Activated B cell treated with CpG ODN at 0.5 μM for 24 hours (primary cell): ENCODE measurements around the gene TMEM238. TPM values are rescaled to one million over a fixed set of nuclear protein-coding genes. Genes with fewer than 3 reads are reported as not detected.
A peak's percentile ranks its signal among the peaks of the same experiment; 100 is the strongest.

ENCODE experiments used
- ATAC-seq: fragments of 200-7000 bp; cut with Tn5 transposase; one replicate; pipeline ENCODE4 v1.10.0; 2021; ENCODE audit warnings: low read depth, mild to moderate bottlenecking, moderate library complexity
- CTCF ChIA-PET: fragments of 350-600 bp; sonication (Branson Sonifier 250); formaldehyde crosslinking; loops from one replicate; lab custom pipeline; 2021; ENCODE audit warnings: antibody characterized with exemption; lab: Charles Lee
- POLR2A ChIA-PET: fragments of 350-600 bp; sonication (Branson Sonifier 250); formaldehyde crosslinking; loops from one replicate; lab custom pipeline; 2021; ENCODE audit warnings: antibody characterized with exemption; lab: Charles Lee
- DNase-seq: peaks from one replicate; pipeline ENCODE4 v3.0.0; 2022
- H3K27ac Mint-ChIP-seq: one replicate; pipeline ENCODE4 v1.8.0; 2020; ENCODE audit warnings: mixed read lengths
- H3K27me3 Mint-ChIP-seq: one replicate; pipeline ENCODE4 v1.8.0; 2021; ENCODE audit warnings: mixed read lengths
- H3K36me3 Mint-ChIP-seq: one replicate; pipeline ENCODE4 v1.8.0; 2021; ENCODE audit warnings: low read depth, mixed read lengths
- H3K4me1 Mint-ChIP-seq: one replicate; pipeline ENCODE4 v1.8.0; 2021; ENCODE audit warnings: mixed read lengths
- H3K4me3 Mint-ChIP-seq: one replicate; pipeline ENCODE4 v1.8.0; 2020; ENCODE audit warnings: mild to moderate bottlenecking, mixed read lengths
- H3K9me3 Mint-ChIP-seq: one replicate; pipeline ENCODE4 v1.8.0; 2020; ENCODE audit warnings: mixed read lengths
- CTCF ChIP-seq: fragments of 200-600 bp; IDR thresholded peaks from one replicate; pipeline ENCODE4 v1.8.0; 2022; ENCODE audit warnings: antibody characterized with exemption, mild to moderate bottlenecking
- intact Hi-C: fragments of 100-400 bp; cut with micrococcal nuclease; formaldehyde crosslinking; loops from one replicate; pipeline ENCODE4 v1.15.1; 2024
- total RNA-seq: library from RNA; stranded (reverse); gene quantifications from 2 replicates; pipeline ENCODE4 v1.2.3, GENCODE V29; 2022

The TMEM238 gene
- total RNA-seq, 1 donor from 2014 or later: 3.8 TPM

DNA sequence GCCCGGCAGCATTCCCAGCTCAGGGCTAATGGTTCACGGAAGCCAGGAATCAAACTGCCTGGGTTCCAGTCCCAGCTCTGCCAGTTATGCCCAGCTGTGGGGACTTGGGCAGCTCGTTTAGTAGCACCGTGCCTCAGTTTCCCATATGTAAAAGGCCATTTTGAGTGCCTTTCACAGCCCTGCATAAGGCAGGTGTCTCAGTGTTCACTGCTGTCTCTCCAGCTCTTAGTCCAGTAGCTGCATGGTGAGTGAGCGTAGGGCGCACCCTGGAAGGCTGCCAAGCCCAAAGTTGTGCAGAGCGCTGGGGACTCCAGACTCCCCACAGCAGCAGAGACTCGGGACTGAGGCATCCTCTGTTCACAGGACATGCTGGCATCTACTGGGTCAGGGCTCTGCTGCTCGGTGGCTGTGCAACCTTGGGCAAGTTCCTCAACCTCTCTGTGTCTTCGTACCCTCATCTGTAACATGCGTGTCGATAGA lies 7.1 kb upstream of the TMEM238 start:
- ATAC-seq: no peak
- peaks cover 43% of the 10 kb centered on the region for H3K4me1 Mint-ChIP-seq

DNA sequence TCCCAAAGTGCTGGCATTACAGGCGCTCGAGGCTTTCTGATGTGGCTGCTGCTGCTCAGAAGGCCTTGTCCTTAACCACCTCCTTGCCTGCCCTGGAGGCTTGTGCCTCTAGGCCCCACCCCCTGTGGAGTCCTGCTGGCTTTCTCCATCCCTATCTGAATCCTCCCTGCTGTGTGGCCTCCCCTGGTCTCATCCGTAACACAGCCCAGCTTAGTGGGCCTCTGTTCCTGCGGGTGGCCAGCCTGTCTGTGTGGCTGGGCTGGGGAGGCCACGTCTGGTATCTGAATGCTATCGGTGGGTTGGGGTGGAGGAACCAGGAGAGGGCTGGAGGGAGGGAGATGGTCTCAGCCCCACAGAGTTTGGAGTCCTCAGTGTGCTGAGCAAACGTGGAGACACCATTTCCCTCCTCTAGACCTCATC lies 6.4 kb upstream of the TMEM238 start:
- no peak overlapping the region for H3K4me3 Mint-ChIP-seq
- DNase-seq (no peak), ATAC-seq (no peak)
- ChIA-PET POLR2A (interaction anchor here (0.6 to 11.3 kb wide), 2 partner anchors 12 to 55 kb away, joined by 3 to 215 read pairs; partner anchors contain the start of gene UBE2S), CTCF (no interaction called here)
- H3K9me3 Mint-ChIP-seq: no peaks in the 10 kb centered on the region
- H3K36me3 Mint-ChIP-seq: peaks cover 73% of the 10 kb centered on the region
- H3K27me3 Mint-ChIP-seq: no peaks in the 10 kb centered on the region
- H3K27ac Mint-ChIP-seq: peak overlapping the region; percentile 32
- peaks cover 48% of the 10 kb centered on the region for H3K4me1 Mint-ChIP-seq
- TF ChIP-seq CTCF: no peak
- intact Hi-C loops: no loop called here

More for the DNA sequence above, 7.1 kb upstream of the TMEM238 start:
- Mint-ChIP-seq H3K36me3 (peaks cover 66% of the 10 kb centered on the region), H3K4me3 (no peak overlapping the region), H3K9me3 (no peaks in the 10 kb centered on the region), H3K27me3 (no peaks in the 10 kb centered on the region), H3K27ac (no peak overlapping the region)
- ChIA-PET CTCF (no interaction called here), POLR2A (interaction anchor here (0.6 to 11.3 kb wide), 2 partner anchors 11 to 56 kb away, joined by 3 to 215 read pairs; partner anchors contain the start of gene UBE2S)
- no peak for DNase-seq
- no peak for TF ChIP-seq CTCF
- intact Hi-C loops: no loop called here

GRCh38 chr19:55389386-55390317 lies 5.6 kb upstream of the TMEM238 start:
- H3K4me1 Mint-ChIP-seq: peaks cover 56% of the 10 kb centered on the region
- ChIA-PET CTCF (interaction anchor here (0.6 kb wide), 1 partner anchor 36 kb away, joined by 3 read pairs; no protein-coding TSS in a partner anchor), POLR2A (interaction anchor here (0.6 to 11.3 kb wide), 3 partner anchors 13 to 146 kb away, joined by 3 to 215 read pairs (median 4); partner anchors contain the start of gene UBE2S)
- DNase-seq: no peak
- H3K4me3 Mint-ChIP-seq: peak overlapping the region; percentile 2
- no peak for ATAC-seq
- no peaks in the 10 kb centered on the region for H3K9me3 Mint-ChIP-seq
- H3K36me3 Mint-ChIP-seq: peaks cover 73% of the 10 kb centered on the region
- no peaks in the 10 kb centered on the region for H3K27me3 Mint-ChIP-seq
- intact Hi-C loops: no loop called here
- H3K27ac Mint-ChIP-seq: peak overlapping the region; percentile 63
- no peak for TF ChIP-seq CTCF

DNA sequence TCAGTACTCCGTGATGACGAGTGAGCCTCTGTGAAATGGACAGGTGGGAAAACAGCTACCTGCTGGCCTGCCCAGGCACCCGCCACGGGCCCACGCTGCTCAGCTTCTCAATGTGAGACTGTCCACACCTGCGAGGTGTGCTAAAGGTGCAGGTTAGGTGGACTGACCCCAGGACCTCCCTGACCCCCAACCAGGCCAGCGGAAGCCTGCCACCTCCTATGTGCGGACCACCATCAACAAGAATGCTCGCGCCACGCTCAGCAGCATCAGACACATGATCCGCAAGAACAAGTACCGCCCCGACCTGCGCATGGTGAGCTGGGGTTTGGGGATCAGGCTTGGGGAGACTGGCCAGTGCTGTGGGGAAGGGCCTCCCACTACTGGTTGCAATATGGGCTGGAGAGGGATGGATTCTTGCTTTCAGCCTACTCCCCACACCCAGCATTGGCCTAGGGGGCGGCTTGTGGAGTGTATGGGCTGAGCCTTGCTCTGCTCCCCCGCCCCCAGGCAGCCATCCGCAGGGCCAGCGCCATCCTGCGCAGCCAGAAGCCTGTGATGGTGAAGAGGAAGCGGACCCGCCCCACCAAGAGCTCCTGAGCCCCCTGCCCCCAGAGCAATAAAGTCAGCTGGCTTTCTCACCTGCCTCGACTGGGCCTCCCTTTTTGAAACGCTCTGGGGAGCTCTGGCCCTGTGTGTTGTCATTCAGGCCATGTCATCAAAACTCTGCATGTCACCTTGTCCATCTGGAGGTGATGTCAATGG lies 3.8 kb upstream of the TMEM238 start:
- Mint-ChIP-seq H3K9me3 (no peaks in the 10 kb centered on the region), H3K4me1 (peaks cover 66% of the 10 kb centered on the region), H3K36me3 (peaks cover 69% of the 10 kb centered on the region), H3K27ac (peak overlapping the region; percentile 30), H3K27me3 (no peaks in the 10 kb centered on the region), H3K4me3 (peak overlapping the region; percentile 100)
- no peak for TF ChIP-seq CTCF
- ATAC-seq: no peak
- DNase-seq: no peak
- ChIA-PET POLR2A (interaction anchor here (1.2 to 11.3 kb wide), 4 partner anchors 15 to 129 kb away, joined by 4 to 215 read pairs (median 8); partner anchors contain the start of genes HSPBP1, PPP6R1, UBE2S and ZNF628), CTCF (interaction anchor here (1.1 kb wide), 1 partner anchor 116 kb away, joined by 3 read pairs; no protein-coding TSS in a partner anchor)
- intact Hi-C loops: no loop called here
